Measurements from ENCODE around the gene RFX1.
A peak's percentile ranks its signal among the peaks of the same experiment; 100 is the strongest.

Gene RFX1

GRCh38 chr19:13986348-13986904, 19.7 kb downstream of the RFX1 start:
- peak; percentile 89 for ATAC-seq
- TF ChIP-seq TOX (CRISPR knock-in tag; IDR thresholded peaks at IDR 0.05; ENCODE audit: borderline replicate concordance) (no peak), ISL1 (CRISPR knock-in tag; IDR thresholded peaks at IDR 0.05) (no peak), TSHZ2 (CRISPR knock-in tag; IDR thresholded peaks at IDR 0.05) (0 out of 2 replicates have a peak, but pooled peaks have one; percentile 30), TCF4 (CRISPR knock-in tag; IDR thresholded peaks at IDR 0.05; ENCODE audit: borderline replicate concordance) (no peak), ARNTL (CRISPR knock-in tag; IDR thresholded peaks at IDR 0.05; ENCODE audit: borderline replicate concordance, low read depth) (no peak), POU6F1 (CRISPR knock-in tag; IDR thresholded peaks at IDR 0.05; ENCODE audit: borderline replicate concordance, low read depth) (no peak), ZC3H10 (CRISPR knock-in tag; IDR thresholded peaks at IDR 0.05) (no peak), PATZ1 (CRISPR knock-in tag; IDR thresholded peaks at IDR 0.05; ENCODE audit: borderline replicate concordance) (peak; percentile 11; the same call in 1 of the 2 replicates), CREB5 (CRISPR knock-in tag; IDR thresholded peaks at IDR 0.05; ENCODE audit: low read depth) (no peak), CSDC2 (CRISPR knock-in tag; IDR thresholded peaks at IDR 0.05) (no peak), ZNF565 (CRISPR knock-in tag; conservative IDR thresholded peaks at IDR 0.05; ENCODE audit: low read depth) (no peak), CSRNP3 (CRISPR knock-in tag; IDR thresholded peaks at IDR 0.05) (no peak), OSR1 (CRISPR knock-in tag; IDR thresholded peaks at IDR 0.05) (no peak), RARB (CRISPR knock-in tag; IDR thresholded peaks at IDR 0.05) (no peak), ZNF70 (CRISPR knock-in tag; IDR thresholded peaks at IDR 0.05) (no peak), PPARA (CRISPR knock-in tag; IDR thresholded peaks at IDR 0.05; ENCODE audit: borderline replicate concordance) (no peak), ZFP3 (CRISPR knock-in tag; IDR thresholded peaks at IDR 0.05) (no peak), GLIS3 (CRISPR knock-in tag; IDR thresholded peaks at IDR 0.05) (0 out of 2 replicates have a peak, but pooled peaks have one; percentile 18), BACH2 (CRISPR knock-in tag; IDR thresholded peaks at IDR 0.05; ENCODE audit: borderline replicate concordance) (no peak), ZFP30 (CRISPR knock-in tag; IDR thresholded peaks at IDR 0.05) (no peak)

GRCh38 chr19:13985771-13986347, 20.3 kb downstream of the RFX1 start:
- ATAC-seq = peak; percentile 27
- TF ChIP-seq ARNTL (CRISPR knock-in tag; IDR thresholded peaks at IDR 0.05; ENCODE audit: borderline replicate concordance, low read depth) (no peak), BACH2 (CRISPR knock-in tag; IDR thresholded peaks at IDR 0.05; ENCODE audit: borderline replicate concordance) (no peak), CSRNP3 (CRISPR knock-in tag; IDR thresholded peaks at IDR 0.05) (no peak), RARB (CRISPR knock-in tag; IDR thresholded peaks at IDR 0.05) (no peak), CREB5 (CRISPR knock-in tag; IDR thresholded peaks at IDR 0.05; ENCODE audit: low read depth) (no peak), ZFP3 (CRISPR knock-in tag; IDR thresholded peaks at IDR 0.05) (no peak), ZNF565 (CRISPR knock-in tag; conservative IDR thresholded peaks at IDR 0.05; ENCODE audit: low read depth) (no peak), OSR1 (CRISPR knock-in tag; IDR thresholded peaks at IDR 0.05) (no peak)

Data from SK-N-SH treated with all-trans-retinoic acid at 6 μM for 48 hours (cell line).